Globus pallidus (tissue), 1 donor: ENCODE data around the gene LXN.
"Not testable (repeated sequence)": the region's sequence is repeated elsewhere in the genome, so short reads cannot be mapped to it uniquely, and the experiment has no call there.

Source experiments
- DNase-seq: peaks from one replicate; pipeline ENCODE4 v3.0.0-alpha.2; 2015; ENCODE audit warnings: low spot score

LXN gene

GRCh38 chr3:158672215-158673176 lies at the start of gene LXN:
Gene LXN (minus strand): TSS chr3:158672648. CDS start chr3:158672478, 170 bp downstream.
- DNase-seq = peak; percentile 45

GRCh38 chr3:158722108-158722507 lies 49.7 kb upstream of the LXN start:
- no peak for DNase-seq

DNA sequence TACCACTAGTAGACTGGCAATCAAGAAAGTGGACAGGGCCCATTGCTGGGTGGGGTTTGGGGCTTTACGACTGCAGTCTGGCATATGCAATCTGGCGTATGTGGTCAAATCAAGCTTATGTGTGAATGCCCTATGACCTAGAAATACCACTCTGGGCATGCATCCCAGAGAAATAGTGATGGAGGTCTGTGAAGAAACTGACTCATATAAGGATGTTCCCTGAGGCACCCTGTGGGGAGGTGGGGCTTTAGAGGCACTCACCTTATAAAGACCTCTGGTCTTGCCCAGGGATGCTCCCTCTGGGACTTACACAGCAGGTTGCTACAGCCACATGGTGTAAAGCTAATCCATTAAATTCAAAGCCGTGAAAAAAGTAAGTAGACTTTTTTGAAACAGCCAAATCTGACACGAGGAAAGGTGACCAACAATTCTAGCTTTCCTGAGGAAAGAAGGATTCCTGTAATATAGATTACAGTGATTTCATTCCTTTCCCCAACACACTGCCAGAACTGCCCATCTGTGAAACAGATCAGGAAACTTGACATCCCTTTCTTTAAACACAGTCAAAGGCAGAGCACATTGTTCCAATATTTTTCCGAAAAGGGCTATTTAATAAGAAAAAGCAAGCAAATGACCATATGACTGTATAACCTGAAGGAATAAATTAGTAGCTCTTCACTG lies 46.2 kb upstream of the LXN start:
- no peak for DNase-seq

DNA sequence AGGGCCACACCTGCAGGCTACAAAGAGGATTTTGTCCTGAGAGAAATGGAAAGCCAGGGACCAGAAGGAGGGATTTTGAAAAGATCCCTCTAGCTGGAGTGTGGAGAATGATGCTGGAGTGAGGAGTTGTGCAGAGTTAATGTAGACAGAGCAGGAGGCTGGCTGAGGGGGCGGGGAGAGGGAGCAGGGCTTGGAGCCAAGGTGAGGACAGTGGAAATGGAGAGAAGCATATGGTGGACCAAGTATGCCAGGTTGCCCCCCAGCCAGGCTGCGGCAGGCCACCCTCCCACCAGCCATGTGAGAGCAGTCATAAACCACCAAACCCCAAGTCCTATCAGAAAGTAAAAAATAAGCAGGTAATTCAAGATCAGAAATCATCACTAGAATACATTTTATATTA lies 45.1 kb upstream of the LXN start:
- DNase-seq = no peak

- DNase-seq = peak; percentile 52
Measured at GRCh38 chr3:158713094-158713499, 40.6 kb upstream of the LXN start.

DNA sequence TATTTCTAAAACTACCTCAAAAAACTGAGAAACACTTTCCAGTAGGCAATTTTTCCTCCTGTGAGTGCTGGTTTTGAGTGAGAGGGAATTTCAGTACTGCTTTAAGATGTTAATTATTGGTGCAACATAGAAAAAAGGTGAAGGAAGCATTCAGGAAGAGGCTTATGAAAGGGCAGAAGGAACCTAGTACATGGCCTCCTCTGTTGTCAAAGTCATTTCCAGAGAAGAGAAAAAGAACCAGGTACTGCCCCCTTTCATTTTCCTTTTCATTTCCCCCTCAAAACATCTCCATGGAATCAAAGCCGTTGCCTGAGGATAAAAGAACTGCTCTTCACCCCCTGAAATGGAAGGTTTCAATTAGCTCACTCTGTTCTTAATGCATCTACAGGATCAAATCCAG lies 40.0 kb upstream of the LXN start:
- DNase-seq = no peak

- DNase-seq = no peak
Measured at GRCh38 chr3:158711886-158712285, 39.4 kb upstream of the LXN start.

DNA sequence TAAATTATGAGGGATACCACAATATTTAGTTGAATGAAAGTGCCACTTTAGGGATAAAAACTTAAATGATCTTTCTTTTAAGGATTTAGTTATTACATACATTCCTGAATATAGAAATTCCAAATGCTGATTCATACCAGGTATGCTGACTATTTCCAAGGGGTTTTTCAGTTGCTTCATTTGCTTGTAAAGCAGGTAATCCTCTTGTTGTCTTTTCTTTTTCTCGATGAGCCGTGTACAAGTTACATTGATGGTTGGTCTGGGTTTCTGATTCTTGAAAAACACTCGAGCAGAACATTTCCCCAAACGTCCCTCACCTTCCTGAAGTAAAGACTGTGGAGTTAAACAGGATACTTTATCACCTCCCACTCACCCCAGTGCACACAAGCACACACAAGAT lies 38.2 kb upstream of the LXN start:
- no peak for DNase-seq

- DNase-seq = no peak
Measured at GRCh38 chr3:158709666-158710083, 37.2 kb upstream of the LXN start.

DNA sequence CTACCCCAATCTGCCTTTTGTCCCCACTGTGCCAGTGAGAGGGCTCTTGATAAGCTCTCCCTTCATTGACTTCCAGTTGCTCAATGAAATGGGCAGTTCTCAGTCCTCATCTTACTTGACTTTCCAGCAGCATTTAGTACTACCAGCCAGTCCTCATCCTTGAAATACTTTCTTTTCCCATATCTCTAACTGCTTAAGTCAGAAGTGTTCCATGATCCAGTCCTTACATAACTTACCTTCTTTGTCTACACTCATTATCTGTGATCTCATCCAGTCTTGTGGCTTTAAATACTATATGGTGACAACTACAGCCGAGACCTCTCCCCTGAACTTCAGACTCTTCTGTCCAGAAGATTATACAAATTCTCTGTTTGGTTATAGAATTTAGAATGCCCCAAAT lies 31.1 kb upstream of the LXN start:
- DNase-seq = no peak

GRCh38 chr3:158702815-158703481 lies 30.5 kb upstream of the LXN start:
- no peak for DNase-seq

DNA sequence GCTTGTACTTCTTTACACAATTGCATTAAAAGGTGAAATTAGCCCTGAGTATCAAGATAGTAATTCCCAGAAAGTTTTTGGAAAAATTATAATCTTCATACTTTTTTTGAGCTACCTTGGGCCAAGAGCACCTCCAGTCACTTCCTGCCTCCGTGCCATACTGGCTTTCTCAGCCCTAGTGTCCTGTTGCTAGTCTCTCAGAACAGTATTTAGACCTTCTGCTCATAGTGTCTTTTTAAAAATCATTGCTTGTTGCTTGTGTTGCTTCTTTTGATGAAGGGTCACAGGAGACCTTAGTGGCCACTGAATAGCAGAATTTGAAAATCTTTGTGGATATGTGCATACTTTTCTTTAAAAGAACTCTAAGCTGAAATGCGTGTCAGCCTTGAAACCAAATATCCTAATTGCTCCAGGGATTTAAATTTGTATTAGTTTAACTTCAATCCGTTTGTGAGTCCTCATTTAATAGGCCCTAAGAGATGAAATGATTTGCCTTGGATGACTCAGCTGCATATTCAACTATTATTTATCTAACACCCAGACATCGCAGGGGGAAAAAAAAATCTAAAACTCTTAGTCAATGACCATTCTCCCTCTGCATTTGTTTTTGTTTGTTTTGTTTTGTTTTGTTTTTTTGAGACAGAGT lies 29.1 kb upstream of the LXN start:
- DNase-seq = no peak

DNA sequence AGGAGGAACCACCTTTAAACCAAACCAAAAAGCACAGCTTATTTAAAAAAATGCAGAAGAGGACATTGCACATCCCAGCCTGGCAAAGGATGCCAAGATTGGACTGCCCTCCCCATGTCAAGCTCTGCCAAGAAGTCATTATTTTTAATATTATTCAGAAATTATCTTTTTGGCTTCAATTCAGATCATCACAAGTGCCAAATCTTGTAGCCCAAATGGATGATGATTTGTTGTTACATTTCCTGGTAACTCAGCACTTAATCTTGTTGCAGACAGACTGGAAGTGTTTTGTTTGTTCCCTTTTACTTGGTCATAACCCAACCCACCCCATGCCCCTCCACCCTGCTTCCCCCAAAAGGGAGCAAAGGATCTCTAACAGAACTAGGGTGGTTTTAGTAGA lies 28.1 kb upstream of the LXN start:
- no peak for DNase-seq

- DNase-seq = no peak
Measured at GRCh38 chr3:158696618-158697017, 24.2 kb upstream of the LXN start.

- not testable (repeated sequence) for DNase-seq
Measured at GRCh38 chr3:158693866-158694456, 21.5 kb upstream of the LXN start.

DNA sequence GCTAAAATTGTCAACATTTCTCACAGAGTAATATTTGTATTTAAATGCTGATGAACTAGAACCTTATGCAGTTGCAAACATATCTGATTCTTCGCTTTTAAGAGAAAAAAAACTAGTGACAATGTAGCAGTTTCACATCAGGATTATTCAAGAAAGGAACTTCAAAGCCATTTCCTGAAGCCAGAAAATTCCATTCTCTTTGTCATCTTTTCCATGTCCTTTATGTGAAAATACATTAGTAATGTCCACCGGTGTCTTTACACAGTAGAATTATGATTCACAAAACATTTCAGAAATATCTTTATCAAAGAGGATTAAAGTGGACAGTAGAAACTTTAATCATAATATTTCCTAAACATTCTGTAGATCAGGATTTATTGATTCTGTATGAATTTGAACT lies 12.7 kb upstream of the LXN start:
- no peak for DNase-seq

- DNase-seq = no peak
Measured at GRCh38 chr3:158683230-158683962, 10.9 kb upstream of the LXN start.

DNA sequence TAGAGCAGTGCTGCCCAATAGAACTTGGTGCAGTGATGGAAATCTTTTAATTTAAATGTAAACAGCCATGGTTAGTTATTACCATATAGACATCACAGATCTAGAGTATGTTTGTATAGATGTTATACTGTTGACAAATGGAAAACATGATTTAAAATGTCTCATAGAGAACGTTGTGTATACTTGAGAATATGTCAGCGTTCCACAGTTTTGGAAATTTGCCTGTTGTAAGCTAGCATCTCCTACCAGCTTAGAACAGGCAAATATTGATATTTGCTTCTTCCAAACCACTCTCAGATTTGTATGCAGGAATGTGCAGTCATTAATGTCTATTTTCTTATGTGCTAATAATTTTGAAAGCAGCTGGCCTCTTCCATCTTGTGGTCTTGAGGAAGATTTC lies 8.4 kb upstream of the LXN start:
- no peak for DNase-seq

- DNase-seq = no peak
Measured at GRCh38 chr3:158679547-158680000, 7.1 kb upstream of the LXN start.

- no peak for DNase-seq
Measured at GRCh38 chr3:158678687-158679086, 6.2 kb upstream of the LXN start.

GRCh38 chr3:158671821-158672214 lies 630 bp downstream of the LXN start:
- no peak for DNase-seq
